OCI-LY1 (cell line): ENCODE results near the gene KRT78.

ENCODE experiments used
- H2AFZ ChIP-seq: fragments of 200-600 bp; sonication (generic), shearing (Covaris generic); 2 replicates; pipeline ENCODE4 v1.6.0; 2014; ENCODE audit warnings: antibody characterized with exemption, mild to moderate bottlenecking, low read length
- H3F3A ChIP-seq: fragments of 200-600 bp; sonication (generic), shearing (Covaris generic); 2 replicates; pipeline ENCODE4 v1.6.0; 2014; ENCODE audit warnings: mild to moderate bottlenecking, antibody characterized with exemption, low read length, moderate library complexity; ENCODE audit not compliant: insufficient read depth
- H3K27ac ChIP-seq: fragments of 200-600 bp; sonication (generic); 2 replicates; pipeline ENCODE4 v1.5.1; 2014; ENCODE audit warnings: low read length, mixed run types, mild to moderate bottlenecking, low read depth; ENCODE audit not compliant: poor library complexity, severe bottlenecking
- H3K27me3 ChIP-seq: fragments of 200-600 bp; sonication (generic); 2 replicates; pipeline ENCODE4 v1.6.0; 2014; ENCODE audit warnings: antibody characterized with exemption, mild to moderate bottlenecking, low read length, moderate library complexity; ENCODE audit not compliant: insufficient read depth
- H3K36me3 ChIP-seq: fragments of 200-600 bp; sonication (generic); 2 replicates; pipeline ENCODE4 v1.6.1; 2014; ENCODE audit warnings: mild to moderate bottlenecking, antibody characterized with exemption, low read length, moderate library complexity, mixed read lengths; ENCODE audit not compliant: insufficient read depth
- H3K4me1 ChIP-seq: fragments of 200-600 bp; sonication (generic); 2 replicates; pipeline ENCODE4 v1.5.1; 2014; ENCODE audit warnings: mild to moderate bottlenecking, low read length, moderate library complexity; ENCODE audit not compliant: insufficient read depth, severe bottlenecking
- H3K4me2 ChIP-seq: fragments of 200-600 bp; sonication (generic), shearing (Covaris generic); 2 replicates; pipeline ENCODE4 v1.6.1; 2014; ENCODE audit warnings: low read length
- H3K4me3 ChIP-seq: fragments of 200-600 bp; sonication (generic); 2 replicates; pipeline ENCODE4 v1.5.1; 2014; ENCODE audit warnings: low read length, low read depth, mild to moderate bottlenecking, mixed read lengths; ENCODE audit not compliant: poor library complexity, severe bottlenecking
- H3K79me2 ChIP-seq: fragments of 200-600 bp; shearing (Covaris generic); 2 replicates; pipeline ENCODE4 v1.6.1; 2016; ENCODE audit warnings: mixed run types, low read length, mixed read lengths; ENCODE audit not compliant: insufficient read depth
- H3K9ac ChIP-seq: fragments of 200-600 bp; sonication (generic), shearing (Covaris generic); 2 replicates; pipeline ENCODE4 v1.6.1; 2014; ENCODE audit warnings: mild to moderate bottlenecking, low read length, mixed read lengths
- H3K9me2 ChIP-seq: fragments of 200-600 bp; sonication (generic), shearing (Covaris generic); 2 replicates; pipeline ENCODE4 v1.6.1; 2014; ENCODE audit warnings: low read depth, mild to moderate bottlenecking, low read length, mixed read lengths
- H3K9me3 ChIP-seq: fragments of 200-600 bp; shearing (Covaris generic); 2 replicates; pipeline ENCODE4 v1.6.1; 2014; ENCODE audit warnings: low read length, mixed read lengths
- H4K20me1 ChIP-seq: fragments of 200-600 bp; sonication (generic), shearing (Covaris generic); 2 replicates; pipeline ENCODE4 v1.6.0; 2016; ENCODE audit warnings: mild to moderate bottlenecking, low read length; ENCODE audit not compliant: insufficient read depth
- EZH2 ChIP-seq: fragments of 200-600 bp; sonication (generic), shearing (Covaris generic); IDR thresholded peaks from 2 replicates; pipeline ENCODE4 v1.8.0; 2017; ENCODE audit warnings: borderline replicate concordance, mixed run types, mild to moderate bottlenecking, antibody characterized with exemption, low read length, moderate library complexity, mixed read lengths
- TF ChIP-seq, protein P1 (sequence below): fragments of 200-600 bp; sonication (generic), shearing (Covaris generic); IDR thresholded peaks from 2 replicates; pipeline ENCODE4 v1.5.1; 2017; ENCODE audit warnings: mild to moderate bottlenecking, antibody characterized with exemption, low read length, moderate library complexity, mixed read lengths

The KRT78 gene

DNA sequence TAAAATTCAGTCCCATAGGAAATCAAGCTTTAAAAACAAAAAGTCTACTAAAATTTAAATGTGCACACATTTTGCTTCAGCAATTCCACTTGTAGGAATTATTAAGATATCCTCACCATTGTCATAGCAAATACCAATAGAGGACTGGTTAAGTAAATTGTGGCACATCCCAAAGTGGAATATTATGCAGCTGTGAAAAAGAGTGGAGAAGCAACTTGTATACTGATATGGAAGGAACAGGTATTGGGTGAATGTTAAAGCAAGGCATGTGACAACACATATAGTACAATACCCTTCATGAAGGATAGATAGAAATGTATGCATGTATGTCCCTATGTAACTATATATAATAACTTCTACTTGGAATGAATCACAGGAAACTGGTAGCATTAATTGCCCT lies 44.2 kb upstream of the KRT78 start:
- Histone ChIP-seq H3K4me2 (no peak overlapping the region), H3K9me2 (no peaks in the 10 kb centered on the region), H3K79me2 (no peaks in the 10 kb centered on the region), H4K20me1 (no peaks in the 10 kb centered on the region), H3K4me3 (no peak overlapping the region), H3K4me1 (no peaks in the 10 kb centered on the region), H3F3A (no peaks in the 10 kb centered on the region), H3K27ac (no peak overlapping the region), H3K36me3 (no peaks in the 10 kb centered on the region), H3K9me3 (no peaks in the 10 kb centered on the region), H3K9ac (no peak overlapping the region), H3K27me3 (no peaks in the 10 kb centered on the region), H2AFZ (no peak overlapping the region)
- no peak for TF ChIP-seq EZH2
- TF ChIP-seq, protein P1, sequence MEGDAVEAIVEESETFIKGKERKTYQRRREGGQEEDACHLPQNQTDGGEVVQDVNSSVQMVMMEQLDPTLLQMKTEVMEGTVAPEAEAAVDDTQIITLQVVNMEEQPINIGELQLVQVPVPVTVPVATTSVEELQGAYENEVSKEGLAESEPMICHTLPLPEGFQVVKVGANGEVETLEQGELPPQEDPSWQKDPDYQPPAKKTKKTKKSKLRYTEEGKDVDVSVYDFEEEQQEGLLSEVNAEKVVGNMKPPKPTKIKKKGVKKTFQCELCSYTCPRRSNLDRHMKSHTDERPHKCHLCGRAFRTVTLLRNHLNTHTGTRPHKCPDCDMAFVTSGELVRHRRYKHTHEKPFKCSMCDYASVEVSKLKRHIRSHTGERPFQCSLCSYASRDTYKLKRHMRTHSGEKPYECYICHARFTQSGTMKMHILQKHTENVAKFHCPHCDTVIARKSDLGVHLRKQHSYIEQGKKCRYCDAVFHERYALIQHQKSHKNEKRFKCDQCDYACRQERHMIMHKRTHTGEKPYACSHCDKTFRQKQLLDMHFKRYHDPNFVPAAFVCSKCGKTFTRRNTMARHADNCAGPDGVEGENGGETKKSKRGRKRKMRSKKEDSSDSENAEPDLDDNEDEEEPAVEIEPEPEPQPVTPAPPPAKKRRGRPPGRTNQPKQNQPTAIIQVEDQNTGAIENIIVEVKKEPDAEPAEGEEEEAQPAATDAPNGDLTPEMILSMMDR: no peak

DNA sequence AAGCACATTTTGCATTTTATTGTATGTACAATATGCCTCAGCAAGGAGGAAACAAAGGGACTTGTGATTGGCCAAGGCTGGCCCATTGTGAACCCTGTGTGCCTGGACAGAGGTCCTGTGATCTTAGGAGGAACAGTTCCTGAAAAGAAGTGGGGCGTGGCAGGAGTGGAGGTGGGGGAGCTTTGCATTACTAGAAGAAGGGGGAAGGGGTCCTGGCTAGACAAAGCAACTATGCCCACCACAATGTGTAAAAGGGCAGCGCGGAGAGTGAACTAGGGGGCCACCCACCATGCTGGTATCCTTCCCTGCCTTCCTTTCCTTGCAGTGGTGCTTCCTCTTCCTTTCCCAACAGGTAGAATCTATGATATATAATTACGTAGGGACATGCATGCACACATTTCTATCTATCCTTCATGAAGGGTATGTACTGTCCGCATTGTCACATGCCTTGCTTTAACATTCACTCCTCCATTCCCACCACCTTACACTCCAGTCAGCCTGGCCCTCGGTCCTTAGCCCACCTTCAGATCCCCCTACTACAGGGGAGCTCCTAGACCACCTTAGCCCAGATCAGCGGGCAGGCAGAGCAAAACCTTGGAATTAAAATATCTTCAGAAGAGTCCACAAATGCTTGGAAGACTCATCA lies 43.5 kb upstream of the KRT78 start:
- H3K9me3 ChIP-seq: no peaks in the 10 kb centered on the region

DNA sequence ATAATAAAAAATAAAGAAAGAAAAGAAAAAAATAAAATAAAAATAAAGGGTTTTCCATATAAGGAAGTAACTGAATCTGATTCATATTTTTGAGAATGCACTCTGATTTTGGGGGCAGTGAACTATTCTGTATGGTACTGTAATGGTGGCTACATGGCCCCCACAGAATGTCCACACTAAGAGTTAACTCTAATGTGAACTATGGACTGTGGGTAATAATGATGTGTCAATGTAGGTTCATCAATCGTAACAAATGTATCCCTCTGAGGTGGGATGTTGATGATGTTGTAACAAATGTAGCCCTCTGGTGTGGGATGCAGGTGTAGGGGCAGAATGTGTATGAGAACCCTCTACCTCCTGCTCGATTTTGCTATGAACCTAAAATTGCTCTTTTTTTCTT lies 42.2 kb upstream of the KRT78 start:
- H3K9me2 ChIP-seq: no peaks in the 10 kb centered on the region
- H4K20me1 ChIP-seq: no peaks in the 10 kb centered on the region
- no peaks in the 10 kb centered on the region for H3K4me1 ChIP-seq
- no peak overlapping the region for H3K4me3 ChIP-seq
- no peak overlapping the region for H3K27ac ChIP-seq
- H3K27me3 ChIP-seq: no peaks in the 10 kb centered on the region
- no peaks in the 10 kb centered on the region for H3K79me2 ChIP-seq
- H2AFZ ChIP-seq: no peak overlapping the region
- TF ChIP-seq EZH2: no peak
- TF ChIP-seq, protein P1: no peak
- no peaks in the 10 kb centered on the region for H3F3A ChIP-seq
- H3K9me3 ChIP-seq: no peaks in the 10 kb centered on the region
- H3K9ac ChIP-seq: no peak overlapping the region
- H3K4me2 ChIP-seq: no peak overlapping the region
- H3K36me3 ChIP-seq: no peaks in the 10 kb centered on the region

More for the DNA sequence above, 43.5 kb upstream of the KRT78 start:
- H3K4me1 ChIP-seq: no peaks in the 10 kb centered on the region
- H3F3A ChIP-seq: no peaks in the 10 kb centered on the region
- no peak for TF ChIP-seq EZH2
- TF ChIP-seq, protein P1: no peak
- H3K27ac ChIP-seq: no peak overlapping the region
- no peak overlapping the region for H2AFZ ChIP-seq
- no peaks in the 10 kb centered on the region for H3K27me3 ChIP-seq
- no peak overlapping the region for H3K4me2 ChIP-seq
- H3K9me2 ChIP-seq: no peaks in the 10 kb centered on the region
- H3K36me3 ChIP-seq: no peaks in the 10 kb centered on the region
- H3K4me3 ChIP-seq: no peak overlapping the region
- no peaks in the 10 kb centered on the region for H3K79me2 ChIP-seq
- H3K9ac ChIP-seq: no peak overlapping the region
- no peaks in the 10 kb centered on the region for H4K20me1 ChIP-seq
